ENCODE measurements around the gene TBX5.

The TBX5 gene

DNA sequence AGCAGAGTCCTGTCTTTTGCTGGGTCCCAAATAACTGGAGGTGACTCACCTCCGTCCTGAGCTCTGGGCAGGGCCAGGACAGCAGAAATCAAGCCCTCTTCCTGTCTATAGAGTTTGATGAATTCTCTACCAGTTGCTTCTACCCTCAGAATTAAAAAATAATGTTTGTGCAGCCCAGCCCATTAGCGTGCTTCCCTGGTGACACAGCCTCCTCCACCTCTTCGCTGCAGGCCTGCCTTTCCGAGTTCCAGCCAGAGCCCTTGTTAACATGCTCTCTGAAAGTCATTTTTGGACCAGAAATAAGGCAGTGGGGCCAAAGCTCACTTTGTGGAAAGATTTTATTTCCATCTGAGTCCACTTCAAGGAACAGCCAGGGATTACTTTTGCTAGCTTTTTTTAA is 94.0 kb downstream of the TBX5 start:
- Histone ChIP-seq H3K4me1 (ENCODE audit: control insufficient read depth in 1 of 2, insufficient read depth in 2 of 2, low read length in 2 of 2) (no peaks in the 10 kb centered on the region), H3K9me3 (ENCODE audit: control insufficient read depth in 1 of 2, low read length in 2 of 2) (no peaks in the 10 kb centered on the region), H3K4me3 (ENCODE audit: low read depth in 1 of 2, low read length in 2 of 2) (no peak overlapping the region), H3K27ac (ENCODE audit: low read length) (no peak overlapping the region), H3K36me3 (ENCODE audit: control insufficient read depth in 1 of 2, insufficient read depth in 2 of 2, low read length in 2 of 2) (no peaks in the 10 kb centered on the region), H3K27me3 (ENCODE audit: low read depth, low read length) (no peaks in the 10 kb centered on the region)

DNA sequence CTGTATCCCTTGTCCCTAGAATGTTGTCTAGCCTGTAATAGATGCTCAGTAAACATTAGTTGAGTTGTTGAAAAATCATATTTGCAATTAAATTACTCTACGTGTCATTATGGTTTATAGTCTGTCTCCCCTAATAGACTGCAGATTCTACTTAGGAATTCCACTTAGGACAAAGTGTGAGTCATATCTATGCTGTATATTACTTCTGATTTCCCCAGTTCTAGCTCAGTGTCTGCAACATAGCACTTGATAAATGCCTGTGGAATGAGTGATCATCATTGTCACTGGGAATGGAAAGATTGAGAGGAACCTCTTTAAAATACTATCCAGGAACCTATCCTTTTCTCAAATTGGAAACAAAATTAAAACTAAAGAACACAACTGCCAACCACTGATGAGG is 99.3 kb downstream of the TBX5 start:
- Histone ChIP-seq H3K27ac (ENCODE audit: low read length) (no peak overlapping the region), H3K27me3 (ENCODE audit: low read depth, low read length) (no peaks in the 10 kb centered on the region), H3K36me3 (ENCODE audit: control insufficient read depth in 1 of 2, insufficient read depth in 2 of 2, low read length in 2 of 2) (no peaks in the 10 kb centered on the region), H3K9me3 (ENCODE audit: control insufficient read depth in 1 of 2, low read length in 2 of 2) (no peaks in the 10 kb centered on the region), H3K4me3 (ENCODE audit: low read depth in 1 of 2, low read length in 2 of 2) (no peak overlapping the region), H3K4me1 (ENCODE audit: control insufficient read depth in 1 of 2, insufficient read depth in 2 of 2, low read length in 2 of 2) (no peaks in the 10 kb centered on the region)

DNA sequence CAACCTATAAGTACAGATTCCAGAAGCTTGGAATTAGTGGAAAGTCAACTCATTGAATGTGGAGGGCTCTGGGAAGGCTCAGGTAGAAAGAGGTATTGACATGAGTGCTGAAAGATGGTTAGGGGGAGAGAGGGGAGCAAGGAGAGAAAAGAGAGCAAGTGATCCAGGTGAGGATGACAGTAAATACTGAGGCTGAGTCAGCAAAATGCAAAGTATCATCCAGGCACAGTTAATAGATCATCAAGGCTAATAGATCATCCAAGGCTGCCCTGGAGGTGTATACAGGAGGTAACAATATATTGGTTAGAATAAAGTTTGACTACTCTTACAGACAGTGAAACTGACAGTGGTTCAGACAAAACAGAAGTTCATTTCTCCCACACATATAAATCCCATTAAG is 100.5 kb downstream of the TBX5 start:
- Histone ChIP-seq H3K27ac (ENCODE audit: low read length) (no peak overlapping the region), H3K36me3 (ENCODE audit: control insufficient read depth in 1 of 2, insufficient read depth in 2 of 2, low read length in 2 of 2) (no peaks in the 10 kb centered on the region), H3K4me1 (ENCODE audit: control insufficient read depth in 1 of 2, insufficient read depth in 2 of 2, low read length in 2 of 2) (no peaks in the 10 kb centered on the region), H3K4me3 (ENCODE audit: low read depth in 1 of 2, low read length in 2 of 2) (no peak overlapping the region), H3K9me3 (ENCODE audit: control insufficient read depth in 1 of 2, low read length in 2 of 2) (no peaks in the 10 kb centered on the region), H3K27me3 (ENCODE audit: low read depth, low read length) (no peaks in the 10 kb centered on the region)

All from muscle layer of duodenum (tissue), 2 donors.